ENCODE results near the gene YTHDC1.
A peak's percentile ranks its signal among the peaks of the same experiment; 100 is the strongest.
"Not testable (repeated sequence)": the region's sequence is repeated elsewhere in the genome, so short reads cannot be mapped to it uniquely, and the experiment has no call there.

Gene YTHDC1

DNA sequence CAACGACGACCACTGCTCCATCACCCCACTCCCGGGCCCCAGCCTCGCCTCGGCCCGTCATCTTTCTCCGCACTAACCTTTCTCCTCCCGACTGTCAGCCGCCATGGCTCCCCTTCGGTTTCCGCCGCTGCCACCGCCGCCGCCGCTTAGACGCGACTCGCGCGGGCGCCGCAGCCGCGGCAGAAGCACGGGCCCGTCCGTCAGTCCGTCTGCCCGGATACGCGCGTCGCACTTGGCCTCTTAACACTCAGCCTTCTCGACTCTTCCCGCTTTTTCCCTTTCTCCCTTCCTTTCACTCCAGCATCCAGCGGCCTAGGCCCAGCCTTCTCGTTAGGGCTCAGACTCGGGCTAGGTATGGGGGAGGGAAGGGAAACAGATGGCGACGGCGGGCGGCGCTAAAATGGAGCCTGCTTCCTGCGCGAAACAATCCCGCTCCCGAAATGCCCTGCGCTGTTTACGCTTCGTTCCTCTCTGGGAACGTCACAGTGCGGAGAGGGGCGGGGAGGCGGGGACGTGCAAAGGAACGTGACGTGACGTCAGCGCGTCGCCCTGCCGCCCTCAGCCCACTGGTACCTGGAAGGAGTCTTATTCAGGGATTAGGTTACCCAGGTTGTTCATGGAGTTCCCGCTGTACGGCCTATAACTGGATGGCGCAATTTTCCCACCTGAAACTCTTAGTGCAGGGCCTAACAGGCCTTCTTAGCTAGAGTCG, at the start of gene YTHDC1:
Gene YTHDC1, minus strand, starts transcription at position 442 of the 712 bp plus-strand sequence. Its CDS starts 337 bp downstream, at position 105.
- peak; percentile 92 to 93 for DNase-seq

- no peak for DNase-seq
Measured at GRCh38 chr4:68399306-68399705, 49.4 kb upstream of the YTHDC1 start.

- no peak for DNase-seq
Measured at GRCh38 chr4:68396756-68397155, 46.9 kb upstream of the YTHDC1 start.

DNA sequence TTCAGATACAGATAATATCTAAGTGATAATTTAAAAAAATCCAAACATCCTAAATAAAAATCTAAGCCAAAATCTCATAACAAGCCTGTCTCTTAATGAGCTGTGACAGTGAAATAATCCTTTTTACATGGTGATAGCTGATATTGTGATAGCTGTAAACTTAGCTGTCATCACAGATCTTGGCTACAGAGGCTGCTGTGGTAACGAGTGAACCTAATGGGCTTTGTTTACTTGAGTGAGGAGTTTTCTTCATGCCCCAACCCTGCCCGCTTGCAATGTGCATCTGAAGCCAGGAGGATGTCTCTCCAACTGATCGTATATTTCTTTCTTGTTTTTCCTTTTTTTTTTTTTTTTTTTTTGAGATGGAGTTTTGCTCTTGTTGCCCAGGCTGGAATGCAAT, 41.5 kb upstream of the YTHDC1 start:
- no peak for DNase-seq

DNA sequence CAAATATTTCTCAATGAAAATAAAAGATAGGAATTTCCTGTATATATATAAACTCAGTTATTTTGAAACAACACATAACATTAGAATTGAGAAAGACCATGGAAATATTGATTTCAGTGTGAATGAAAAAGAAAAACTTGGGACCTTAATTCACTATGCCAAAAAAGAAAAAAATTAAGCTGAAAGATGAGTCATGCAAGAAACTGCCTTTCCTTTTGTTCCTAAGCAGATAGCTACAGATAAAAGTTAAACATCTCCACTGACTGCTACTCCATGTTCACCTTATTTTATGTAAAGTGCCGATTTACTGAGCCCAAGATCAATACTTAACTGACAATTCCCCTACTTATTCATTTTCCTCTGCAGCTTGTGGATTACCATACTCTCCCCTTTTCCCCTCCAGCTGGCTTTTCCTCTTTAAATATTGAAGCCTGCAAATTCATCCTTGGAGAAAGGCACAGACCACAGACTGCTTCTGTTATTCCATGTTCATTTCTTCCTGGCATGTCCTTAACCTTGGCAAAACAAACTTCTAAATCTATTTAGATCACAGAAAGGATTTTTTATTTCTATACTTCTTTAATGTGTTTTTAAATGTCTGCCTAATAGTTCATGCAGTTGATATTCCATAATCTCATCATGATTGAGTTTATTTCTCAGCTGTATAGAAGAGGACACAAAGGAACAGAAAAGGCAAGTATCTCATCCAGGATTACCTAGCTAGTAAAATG, 40.5 kb upstream of the YTHDC1 start:
- DNase-seq = no peak

GRCh38 chr4:68389386-68389913, 39.6 kb upstream of the YTHDC1 start:
- not testable (repeated sequence) for DNase-seq

DNA sequence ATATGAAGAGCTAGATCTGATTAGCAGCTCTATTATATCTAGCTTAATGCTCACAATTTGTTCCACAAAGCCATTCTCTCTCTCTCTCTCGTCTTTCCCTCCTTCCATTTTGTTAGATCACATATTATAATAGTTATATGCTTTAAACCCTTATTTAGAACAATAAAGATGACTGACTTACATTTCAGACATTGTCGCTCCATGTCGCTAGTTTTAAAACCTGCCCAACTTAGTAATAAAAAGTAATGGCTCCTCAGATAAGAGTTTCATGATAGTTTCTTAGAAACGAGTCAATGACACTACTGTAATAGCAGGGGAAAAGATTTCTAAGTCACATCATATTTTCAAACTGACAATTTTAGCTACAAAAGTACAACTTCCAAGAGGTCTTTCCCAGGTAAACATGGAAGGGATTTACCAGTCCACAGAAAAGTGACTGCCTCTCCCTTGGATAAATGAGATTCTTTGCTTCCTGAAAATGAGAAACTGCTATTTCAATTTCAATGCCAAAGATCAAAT, 38.5 kb upstream of the YTHDC1 start:
- no peak for DNase-seq

DNA sequence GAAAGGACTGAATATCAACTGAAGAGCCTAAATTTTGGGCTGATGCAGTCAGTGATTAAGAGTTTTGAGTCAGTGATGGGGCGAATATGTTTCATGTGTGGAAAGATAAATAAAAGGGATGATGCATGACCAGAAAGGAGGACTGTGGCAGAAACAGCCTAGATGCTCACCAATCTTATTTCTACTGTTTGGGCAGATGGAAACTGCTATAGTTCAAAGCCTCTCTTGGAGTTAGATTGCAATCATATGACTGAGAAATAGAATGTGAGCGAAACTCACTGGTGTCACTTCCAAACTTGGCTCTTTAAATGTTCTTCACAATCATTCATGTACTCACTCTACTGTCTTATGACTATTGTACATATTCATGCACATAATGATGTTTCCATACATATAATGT, 35.4 kb upstream of the YTHDC1 start:
- DNase-seq = no peak

DNA sequence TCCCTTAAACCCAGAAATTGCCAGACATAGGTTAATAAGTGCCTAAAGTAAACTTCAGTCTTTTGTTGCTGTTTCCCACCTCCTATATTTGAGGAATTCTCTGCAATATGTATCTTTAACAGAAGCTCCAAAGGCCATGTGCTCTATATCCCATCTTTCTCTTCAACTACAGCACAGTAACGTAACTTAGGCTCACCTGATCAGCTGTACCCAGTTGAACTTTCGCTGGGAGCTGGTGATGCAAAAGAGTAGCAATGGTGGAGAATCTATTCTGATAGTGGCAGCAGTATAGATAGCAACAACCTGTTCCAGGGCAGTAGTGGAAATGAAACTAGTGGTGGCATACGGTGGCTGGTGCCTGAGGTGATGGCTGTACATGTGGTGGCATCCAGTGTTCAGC, 33.2 kb upstream of the YTHDC1 start:
- DNase-seq = no peak

DNA sequence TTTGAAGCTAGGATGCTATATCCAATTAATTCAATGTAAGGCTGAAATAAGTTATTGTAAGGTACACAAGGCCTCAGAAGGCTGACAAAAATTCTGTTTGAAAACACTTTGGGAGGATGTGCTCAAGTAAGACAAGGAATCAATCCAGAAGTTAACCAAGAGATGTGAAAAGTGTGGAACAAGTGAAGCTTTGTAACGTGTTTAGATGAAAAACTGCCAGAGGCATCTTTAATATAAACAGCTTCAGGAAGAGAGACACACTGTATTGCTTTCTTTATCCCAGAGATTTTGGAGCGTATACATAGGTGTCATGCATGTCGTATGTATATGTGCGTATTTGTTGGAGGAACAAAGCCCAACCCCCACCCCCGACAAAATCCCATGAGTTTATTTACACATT, 28.3 kb upstream of the YTHDC1 start:
- DNase-seq = no peak

GRCh38 chr4:68375667-68376559, 26.0 kb upstream of the YTHDC1 start:
- peak in 1 of 2 experiments; percentile 1 for DNase-seq

DNA sequence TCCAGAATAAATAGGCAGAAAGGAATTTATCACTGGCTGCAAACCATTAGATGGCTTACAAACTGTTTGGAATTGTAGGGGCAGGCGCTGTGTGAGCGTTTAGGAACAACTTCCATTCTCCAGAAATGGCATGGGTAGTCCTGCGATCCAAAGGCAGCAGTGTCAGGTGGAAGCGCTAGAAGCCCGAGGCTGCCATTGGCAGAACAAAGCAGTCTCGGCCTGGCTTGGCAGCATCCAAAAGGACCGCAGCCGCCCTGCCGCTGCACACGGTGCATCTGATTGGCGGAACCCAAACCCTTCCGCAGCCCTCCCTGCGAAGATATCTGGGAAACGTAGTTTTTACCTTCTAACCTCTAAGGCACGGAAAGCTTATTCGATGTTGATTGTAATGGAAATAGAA, 23.6 kb upstream of the YTHDC1 start:
- no peak for DNase-seq

DNA sequence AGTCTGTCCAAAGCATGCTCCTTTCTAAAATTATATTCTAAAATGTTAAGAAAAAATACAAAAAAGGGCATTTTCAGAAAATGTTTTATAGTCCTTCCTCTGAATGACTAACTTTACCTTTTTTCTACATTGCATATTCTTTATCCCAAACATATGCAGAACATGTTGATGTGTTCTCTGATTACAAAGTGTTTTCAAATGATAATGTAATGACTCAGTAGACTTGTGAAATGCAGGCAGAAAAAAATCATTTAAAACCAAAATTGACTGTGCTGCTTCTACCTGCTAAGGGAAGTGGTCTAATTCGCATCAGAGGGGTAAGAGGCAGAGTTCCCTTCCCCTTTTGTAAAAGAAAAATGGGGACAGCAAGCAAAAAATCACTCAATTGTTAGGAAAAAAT, 22.7 kb upstream of the YTHDC1 start:
- DNase-seq = no peak

GRCh38 chr4:68369142-68369805, 19.4 kb upstream of the YTHDC1 start:
- no peak for DNase-seq

DNA sequence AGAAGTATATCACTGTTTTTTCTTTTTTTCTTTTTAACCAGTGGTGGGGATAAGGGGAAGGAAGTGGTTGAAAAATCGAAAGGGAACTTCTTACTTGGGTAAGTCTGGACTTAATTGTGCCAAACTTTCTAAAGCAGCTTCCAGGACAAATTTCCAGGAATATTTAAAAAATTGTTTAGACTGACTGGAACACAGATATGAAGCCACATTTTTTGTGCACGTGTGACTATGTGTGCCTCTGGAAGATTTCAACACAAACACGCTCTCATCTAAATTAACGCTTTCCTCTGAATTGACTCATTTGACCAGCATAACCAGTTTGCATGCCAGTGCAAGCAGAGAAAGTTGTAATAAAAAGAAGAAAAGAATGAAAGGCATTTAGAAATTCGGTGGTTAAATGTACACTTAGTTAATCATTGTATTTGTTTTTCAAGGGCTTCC, 18.8 kb upstream of the YTHDC1 start:
- no peak for DNase-seq

GRCh38 chr4:68367835-68368234, 17.9 kb upstream of the YTHDC1 start:
- DNase-seq = no peak

DNA sequence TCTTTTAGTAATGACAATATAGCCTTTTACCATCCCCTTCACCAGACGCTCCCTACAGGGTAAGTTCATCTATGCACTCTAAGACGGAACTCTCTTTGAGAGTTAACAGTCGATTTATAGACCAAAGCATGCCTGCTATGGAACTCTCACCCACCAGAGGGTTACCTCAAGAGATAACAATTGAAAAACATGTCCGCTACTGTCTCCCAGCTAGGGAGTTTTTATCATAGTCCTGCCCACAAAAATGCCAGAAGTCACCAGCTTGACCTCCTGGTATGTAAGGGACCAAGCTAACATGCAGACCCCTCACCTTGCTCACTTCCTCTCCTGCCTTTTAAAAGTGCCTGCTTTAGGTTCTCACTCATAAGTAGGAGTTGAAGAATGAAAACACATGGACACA, 16.7 kb upstream of the YTHDC1 start:
- no peak for DNase-seq

DNA sequence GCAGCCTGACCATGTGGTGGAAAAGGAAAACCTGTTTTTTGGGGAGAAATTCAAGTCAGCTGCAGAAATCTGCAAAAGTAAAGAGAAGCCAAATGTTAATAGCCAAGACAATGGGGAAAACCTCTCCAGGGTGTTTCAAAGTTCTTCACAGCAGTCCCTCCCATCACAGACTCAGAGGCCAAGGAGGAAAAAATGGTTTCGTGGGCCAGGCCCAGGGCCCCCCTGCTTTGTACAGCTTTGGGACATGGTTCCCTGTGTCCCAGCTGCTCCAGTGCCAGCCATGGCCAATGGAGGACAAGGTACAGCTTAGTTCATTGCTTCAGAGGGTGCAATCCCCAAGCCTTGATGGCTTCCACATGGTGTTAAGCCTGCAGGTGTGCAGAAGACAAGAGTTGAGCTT, 15.2 kb upstream of the YTHDC1 start:
- no peak for DNase-seq

DNA sequence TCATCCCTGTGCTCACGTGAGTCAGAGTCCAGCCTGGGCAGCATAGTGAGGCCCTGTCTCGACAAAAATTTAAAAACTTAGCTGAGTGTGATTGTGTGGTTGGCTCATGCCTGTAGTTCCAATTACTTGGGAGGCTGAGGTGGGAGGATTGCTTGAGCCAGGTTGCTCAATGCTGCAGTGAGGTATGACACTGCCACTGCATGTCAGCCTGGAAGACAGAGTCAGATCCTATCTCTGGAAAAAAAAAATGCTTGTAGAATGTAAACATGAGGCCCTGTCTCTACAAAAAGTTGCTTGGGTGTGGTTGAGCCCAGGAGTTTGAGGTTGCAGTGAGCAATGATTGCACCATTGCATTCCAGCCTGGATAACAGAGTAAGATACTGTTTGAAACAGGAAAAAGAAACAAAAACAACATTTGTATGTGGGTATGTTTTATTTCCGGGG, 11.3 kb upstream of the YTHDC1 start:
- DNase-seq = no peak

DNA sequence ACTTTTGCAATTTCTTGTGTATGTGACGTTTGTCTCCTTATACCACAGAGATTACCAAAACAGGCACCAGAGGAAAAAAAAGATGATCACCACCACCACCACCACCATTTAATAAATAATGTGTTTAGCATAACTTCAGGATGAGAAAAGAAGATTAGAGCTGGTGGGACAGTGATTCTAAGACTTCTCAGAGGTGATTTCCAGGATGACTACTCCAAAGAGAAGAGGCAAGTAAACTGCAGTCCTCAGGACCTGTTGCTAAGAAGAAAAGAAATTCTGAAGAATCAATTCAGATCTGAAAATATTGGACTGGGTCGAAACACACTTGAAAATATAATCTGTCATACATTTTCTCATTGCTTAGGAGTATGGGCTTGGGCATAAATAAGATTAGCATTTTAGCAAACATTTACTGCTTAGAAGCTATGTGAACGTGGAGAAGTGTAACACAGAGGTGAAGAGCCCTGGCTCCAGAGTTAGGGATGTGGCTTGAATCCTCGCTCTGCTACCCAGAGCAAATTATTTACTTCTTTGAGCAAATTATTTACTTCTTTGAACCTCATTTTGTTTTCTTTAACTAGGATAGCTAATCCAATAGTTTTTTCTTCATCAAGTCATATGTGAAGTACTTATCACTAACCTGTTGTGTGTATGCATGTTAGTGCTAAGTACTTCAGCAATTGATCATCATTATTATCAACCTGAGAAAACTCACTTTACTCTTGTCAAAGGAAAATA, 10.5 kb upstream of the YTHDC1 start:
- no peak for DNase-seq

- no peak for DNase-seq
Measured at GRCh38 chr4:68359508-68359907, 9.6 kb upstream of the YTHDC1 start.

DNA sequence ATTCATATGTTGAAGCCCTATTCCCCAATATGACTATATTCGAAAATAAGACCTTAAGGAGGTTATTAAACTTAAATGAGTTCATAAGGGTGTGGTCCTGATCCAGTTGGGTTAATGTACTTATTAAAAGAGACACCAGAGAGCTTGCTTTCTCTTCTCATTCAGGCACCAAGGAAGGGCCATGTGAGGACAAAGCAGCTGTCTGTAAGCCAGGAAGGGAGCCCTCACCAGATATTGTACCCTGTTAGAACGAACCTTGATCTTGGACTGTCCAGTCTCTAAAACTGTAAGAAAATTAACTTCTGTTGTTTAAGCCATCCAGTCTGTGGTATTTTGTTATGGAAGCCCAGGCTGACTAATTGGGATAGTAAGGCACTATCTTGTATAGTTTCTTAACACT, 9.1 kb upstream of the YTHDC1 start:
- no peak for DNase-seq
